Thymus (tissue), 11 donors: ENCODE measurements around the gene PRAMEF14. TPM values are rescaled to one million over a fixed set of nuclear protein-coding genes. Genes with fewer than 3 reads are reported as not detected.
"Not testable (repeated sequence)": the region's sequence is repeated elsewhere in the genome, so short reads cannot be mapped to it uniquely, and the experiment has no call there.

Source experiments
- DNase-seq, 9 donors: peaks; one replicate each; pipeline ENCODE4 v3.0.0-alpha.2; 2013; ENCODE audit warnings: low spot score in 9 of 9, low read depth in 6 of 9, missing footprints in 1 of 9
- H3K27ac ChIP-seq, 2 donors: one replicate each; pipeline ENCODE4 v1.5.1; 2013; ENCODE audit warnings: control low read depth in 1 of 2, low read depth in 1 of 2, low read length in 1 of 2, mild to moderate bottlenecking in 1 of 2, moderate library complexity in 1 of 2
- H3K27me3 ChIP-seq, 2 donors: one replicate each; pipeline ENCODE4 v1.5.1; 2013; ENCODE audit warnings: low read length in 1 of 2; ENCODE audit not compliant: control insufficient read depth in 2 of 2, insufficient read depth in 1 of 2
- H3K36me3 ChIP-seq, 2 donors: one replicate each; pipeline ENCODE4 v1.5.1; 2013; ENCODE audit warnings: low read length in 1 of 2, mild to moderate bottlenecking in 1 of 2, moderate library complexity in 1 of 2; ENCODE audit not compliant: control insufficient read depth in 2 of 2, insufficient read depth in 2 of 2
- H3K4me1 ChIP-seq, 2 donors: one replicate each; pipeline ENCODE4 v1.5.1; 2013; ENCODE audit warnings: low read length in 2 of 2; ENCODE audit not compliant: control insufficient read depth in 2 of 2, insufficient read depth in 2 of 2
- H3K4me3 ChIP-seq, 2 donors: one replicate each; pipeline ENCODE4 v1.5.1; 2013; ENCODE audit warnings: low read length in 2 of 2, control low read depth in 1 of 2, mild to moderate bottlenecking in 1 of 2
- H3K9me3 ChIP-seq, 2 donors: one replicate each; pipeline ENCODE4 v1.5.1; 2013; ENCODE audit warnings: low read length in 1 of 2, mild to moderate bottlenecking in 1 of 2; ENCODE audit not compliant: control insufficient read depth in 2 of 2, insufficient read depth in 1 of 2
- WGBS: extraction: QIAGEN DNeasy Blood & Tissue Kit; methylation state at CpG from one replicate; pipeline ENCODE4 v1.1.7; 2013; 5-methylcytosine and 5-hydroxymethylcytosine counted together
- polyA plus RNA-seq: library from polyadenylated mRNA; stranded (reverse); fragments of 200-250 nt; gene quantifications from one replicate; pipeline ENCODE4 v1.2.3, GENCODE V29; 2013
- total RNA-seq: library from RNA; stranded (reverse); fragments of 120-200 nt; gene quantifications from one replicate; pipeline ENCODE4 v1.2.4, GENCODE V29; 2013
- donor health status: healthy.

Gene PRAMEF14
- total and polyA plus RNA-seq, 2 donors, result 0.16 TPM; not detected in 1

- not testable (repeated sequence) for H3K27me3 ChIP-seq, DNase-seq, H3K27ac ChIP-seq, H3K9me3 ChIP-seq, H3K4me3 ChIP-seq, H3K36me3 ChIP-seq, H3K4me1 ChIP-seq
- 97% methylated on average over 2 of the region's 5 CpGs for WGBS
Observed at GRCh38 chr1:13297216-13297931, 49.6 kb downstream of the PRAMEF14 start.

Other genes starting within 250 kb of the PRAMEF14 start
- gene HNRNPCL2, start 230.3 kb downstream of the PRAMEF14 start, total RNA-seq, result not detected
- gene HNRNPCL2, start 230.3 kb downstream of the PRAMEF14 start, polyA plus RNA-seq, result 0.14 TPM
- not detected for gene PRAMEF26, start 191.1 kb downstream of the PRAMEF14 start, total RNA-seq
- not detected for gene PRAMEF26, start 191.1 kb downstream of the PRAMEF14 start, polyA plus RNA-seq
- not detected for gene HNRNPCL4, start 181.5 kb downstream of the PRAMEF14 start, total RNA-seq
- 0.07 TPM for gene HNRNPCL4, start 181.5 kb downstream of the PRAMEF14 start, polyA plus RNA-seq
- 0.05 TPM for gene PRAMEF9, start 175.3 kb downstream of the PRAMEF14 start, total RNA-seq
- gene PRAMEF9, start 175.3 kb downstream of the PRAMEF14 start, polyA plus RNA-seq, result 0.14 TPM
- 0.05 TPM for gene PRAMEF13, start 145.7 kb downstream of the PRAMEF14 start, total RNA-seq
- 0.14 TPM for gene PRAMEF13, start 145.7 kb downstream of the PRAMEF14 start, polyA plus RNA-seq
- gene PRAMEF18, start 121.0 kb downstream of the PRAMEF14 start, total RNA-seq, result not detected
- 0.07 TPM for gene PRAMEF18, start 121.0 kb downstream of the PRAMEF14 start, polyA plus RNA-seq
- gene PRAMEF5, start 92.9 kb downstream of the PRAMEF14 start, total RNA-seq, result not detected
- gene PRAMEF5, start 92.9 kb downstream of the PRAMEF14 start, polyA plus RNA-seq, result not detected
- 0.09 TPM for gene PRAMEF8, start 62.0 kb downstream of the PRAMEF14 start, total RNA-seq
- 0.23 TPM for gene PRAMEF8, start 62.0 kb downstream of the PRAMEF14 start, polyA plus RNA-seq
- 0.05 TPM for gene PRAMEF33, start 43.6 kb downstream of the PRAMEF14 start, total RNA-seq
- not detected for gene PRAMEF33, start 43.6 kb downstream of the PRAMEF14 start, polyA plus RNA-seq
- gene PRAMEF15, start 31.6 kb downstream of the PRAMEF14 start, total RNA-seq, result not detected
- 0.25 TPM for gene PRAMEF15, start 31.6 kb downstream of the PRAMEF14 start, polyA plus RNA-seq
- gene PRAMEF19, start 24.8 kb upstream of the PRAMEF14 start, total RNA-seq, result 0.05 TPM
- gene PRAMEF19, start 24.8 kb upstream of the PRAMEF14 start, polyA plus RNA-seq, result 0.07 TPM
- not detected for gene PRAMEF17, start 42.5 kb upstream of the PRAMEF14 start, total RNA-seq
- gene PRAMEF17, start 42.5 kb upstream of the PRAMEF14 start, polyA plus RNA-seq, result 0.05 TPM
- 0.05 TPM for gene PRAMEF20, start 63.3 kb upstream of the PRAMEF14 start, total RNA-seq
- gene PRAMEF20, start 63.3 kb upstream of the PRAMEF14 start, polyA plus RNA-seq, result 0.05 TPM
- gene LRRC38, start 166.9 kb upstream of the PRAMEF14 start, total RNA-seq, result 0.19 TPM
- 4.3 TPM for gene LRRC38, start 166.9 kb upstream of the PRAMEF14 start, polyA plus RNA-seq
- gene PDPN, start 236.7 kb upstream of the PRAMEF14 start, total RNA-seq, result 5.4 TPM
- gene PDPN, start 236.7 kb upstream of the PRAMEF14 start, polyA plus RNA-seq, result 11.8 TPM